WTC11 (cell line): ENCODE results near the gene PNP. TPM values are rescaled to one million over a fixed set of nuclear protein-coding genes. Genes with fewer than 3 reads are reported as not detected.

Source experiments
- ATAC-seq: fragments of 200-7000 bp; cut with Tn5 transposase; 2 replicates; pipeline ENCODE4 v1.10.0; 2021; ENCODE audit warnings: mild to moderate bottlenecking, moderate library complexity
- CTCF ChIA-PET: fragments of 300-600 bp; sonication (Branson Sonifier 250); formaldehyde crosslinking; loops from one replicate; lab custom pipeline; 2021; ENCODE audit warnings: antibody characterized with exemption; lab: Charles Lee
- POLR2A ChIA-PET: fragments of 350-600 bp; sonication (Branson Sonifier 250); formaldehyde crosslinking; loops from one replicate; lab custom pipeline; 2021; ENCODE audit warnings: antibody characterized with exemption; lab: Charles Lee
- DNase-seq: peaks from one replicate; pipeline ENCODE4 v3.0.0; 2021; ENCODE audit warnings: low spot score
- H3K27ac Mint-ChIP-seq: 2 replicates; pipeline ENCODE4 v1.8.0; 2021; ENCODE audit warnings: mixed read lengths
- H3K27me3 Mint-ChIP-seq: 2 replicates; pipeline ENCODE4 v1.8.0; 2021; ENCODE audit warnings: low read depth, mild to moderate bottlenecking, moderate library complexity, mixed read lengths
- H3K36me3 Mint-ChIP-seq: 2 replicates; pipeline ENCODE4 v1.8.0; 2021; ENCODE audit warnings: mixed read lengths
- H3K4me1 Mint-ChIP-seq: 2 replicates; pipeline ENCODE4 v1.8.0; 2022; ENCODE audit warnings: mixed read lengths
- H3K4me3 Mint-ChIP-seq: 2 replicates; pipeline ENCODE4 v1.8.0; 2021; ENCODE audit warnings: mild to moderate bottlenecking, moderate library complexity, mixed read lengths
- H3K9me3 Mint-ChIP-seq: 2 replicates; pipeline ENCODE4 v1.8.0; 2021; ENCODE audit warnings: mixed read lengths
- ATF1 ChIP-seq: sonication (generic); formaldehyde crosslinking; IDR thresholded peaks from 2 replicates; pipeline ENCODE4 v1.8.1; 2023; ENCODE audit warnings: mild to moderate bottlenecking, moderate library complexity, missing genetic modification reagents
- CREM ChIP-seq: sonication (generic); formaldehyde crosslinking; IDR thresholded peaks from 2 replicates; pipeline ENCODE4 v1.8.1; 2022; ENCODE audit warnings: mild to moderate bottlenecking, missing genetic modification reagents, moderate library complexity
- FOXJ3 ChIP-seq: sonication (generic); formaldehyde crosslinking; IDR thresholded peaks from 2 replicates; pipeline ENCODE4 v1.9.0; 2021; ENCODE audit warnings: missing genetic modification reagents, mild to moderate bottlenecking, borderline replicate concordance
- FOXP1 ChIP-seq: sonication (generic); formaldehyde crosslinking; IDR thresholded peaks from 2 replicates; pipeline ENCODE4 v1.8.0; 2022; ENCODE audit warnings: missing genetic modification reagents, mild to moderate bottlenecking, moderate library complexity, borderline replicate concordance
- NFE2L1 ChIP-seq: sonication (generic); formaldehyde crosslinking; IDR thresholded peaks from 2 replicates; pipeline ENCODE4 v1.8.1; 2023; ENCODE audit warnings: missing genetic modification reagents
- NR2C2 ChIP-seq: sonication (generic); formaldehyde crosslinking; IDR thresholded peaks from 2 replicates; pipeline ENCODE4 v1.8.0; 2022; ENCODE audit warnings: mild to moderate bottlenecking, missing genetic modification reagents
- NR3C1 ChIP-seq: sonication (generic); formaldehyde crosslinking; conservative IDR thresholded peaks from 2 replicates; pipeline ENCODE4 v1.8.1; 2023; ENCODE audit warnings: low read depth, mild to moderate bottlenecking, missing genetic modification reagents
- OVOL2 ChIP-seq: fragments of 250-450 bp; sonication (Bioruptor Pico); IDR thresholded peaks from 2 replicates; pipeline ENCODE4 v1.9.0; 2021; ENCODE audit warnings: mild to moderate bottlenecking, borderline replicate concordance
- SP1 ChIP-seq: sonication (generic); formaldehyde crosslinking; conservative IDR thresholded peaks from 2 replicates; pipeline ENCODE4 v1.8.1; 2022; ENCODE audit warnings: missing genetic modification reagents
- ZNF317 ChIP-seq: sonication (generic); formaldehyde crosslinking; IDR thresholded peaks from 2 replicates; pipeline ENCODE4 v1.8.1; 2023; ENCODE audit warnings: low read depth, mild to moderate bottlenecking, moderate library complexity, missing genetic modification reagents, borderline replicate concordance
- ZNF416 ChIP-seq: fragments of 250-450 bp; sonication (Bioruptor Pico); IDR thresholded peaks from 2 replicates; pipeline ENCODE4 v1.9.0; 2021; ENCODE audit warnings: mild to moderate bottlenecking, inconsistent platforms
- total RNA-seq: library from RNA; stranded (reverse); gene quantifications from 3 replicates; pipeline ENCODE4 v1.2.3, GENCODE V29; 2021
- TF ChIP-seq, protein P1 (sequence below): fragments of 250-450 bp; sonication (Bioruptor Pico); conservative IDR thresholded peaks from 2 replicates; pipeline ENCODE4 v1.9.0; 2021; ENCODE audit warnings: mild to moderate bottlenecking
- TF ChIP-seq, protein P2 (sequence below): sonication (generic); formaldehyde crosslinking; IDR thresholded peaks from 2 replicates; pipeline ENCODE4 v1.8.1; 2022; ENCODE audit warnings: missing genetic modification reagents, borderline replicate concordance
- TF ChIP-seq, protein P3 (sequence below): sonication (generic); formaldehyde crosslinking; IDR thresholded peaks from 2 replicates; pipeline ENCODE4 v1.8.1; 2023; ENCODE audit warnings: mild to moderate bottlenecking, missing genetic modification reagents, moderate library complexity
- TF ChIP-seq, protein P4 (sequence below): sonication (generic); formaldehyde crosslinking; IDR thresholded peaks from 2 replicates; pipeline ENCODE4 v1.8.1; 2023; ENCODE audit warnings: mild to moderate bottlenecking, moderate library complexity, missing genetic modification reagents
- TF ChIP-seq, protein P5 (sequence below): sonication (generic); formaldehyde crosslinking; IDR thresholded peaks from 2 replicates; pipeline ENCODE4 v1.8.0; 2022; ENCODE audit warnings: missing genetic modification reagents
- TF ChIP-seq, protein P6 (sequence below): sonication (generic); formaldehyde crosslinking; IDR thresholded peaks from 2 replicates; pipeline ENCODE4 v1.8.1; 2022; ENCODE audit warnings: mild to moderate bottlenecking, moderate library complexity, missing genetic modification reagents
- TF ChIP-seq, protein P7 (sequence below): sonication (generic); formaldehyde crosslinking; IDR thresholded peaks from 2 replicates; pipeline ENCODE4 v1.8.0; 2022; ENCODE audit warnings: mild to moderate bottlenecking, missing genetic modification reagents

The PNP gene
- total RNA-seq, 1 experiment from 2014 or later, result 95.8 TPM

DNA sequence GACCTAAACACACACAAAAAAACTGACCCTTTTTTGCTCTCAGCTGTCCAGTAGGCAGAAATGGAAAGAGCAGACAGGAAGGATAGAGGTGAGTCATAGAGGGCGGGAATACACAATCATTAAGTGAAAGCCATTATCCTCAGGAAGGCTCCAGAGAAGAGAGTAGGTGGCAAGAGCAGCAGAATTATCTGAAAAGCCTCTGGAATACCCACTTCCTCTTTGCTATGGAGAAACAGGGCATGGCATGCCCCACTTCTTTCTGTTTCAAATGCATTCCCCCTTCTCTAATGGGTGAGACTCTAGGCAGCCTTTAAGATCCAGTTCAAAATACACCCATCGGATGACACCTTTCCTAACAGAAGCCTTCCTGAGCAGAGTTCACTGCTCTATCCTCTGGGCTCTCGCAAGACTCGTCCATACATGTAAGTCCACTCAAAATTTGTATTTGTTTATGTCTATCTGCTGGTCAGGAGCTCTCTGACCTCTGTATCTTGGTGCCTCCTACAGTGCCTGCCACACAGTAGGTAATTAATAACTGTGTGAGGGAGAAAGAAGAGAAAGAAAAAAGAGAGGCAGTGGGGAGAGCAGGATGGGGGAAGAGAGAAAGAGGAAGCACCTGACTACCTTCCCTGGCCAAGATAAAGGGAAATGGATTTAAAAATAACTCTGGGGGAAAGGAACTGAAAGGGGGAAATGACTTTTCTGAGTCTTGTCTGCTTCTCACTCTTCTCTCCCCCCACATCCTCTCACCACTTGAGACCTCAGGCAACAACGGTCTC, 41.8 kb upstream of the PNP start:
- ChIA-PET CTCF (interaction anchor here (2.4 kb wide), 1 partner anchor 12 kb away, joined by 8 read pairs; no protein-coding TSS in a partner anchor), POLR2A (no interaction called here)
- peaks cover 19% of the 10 kb centered on the region for H3K4me1 Mint-ChIP-seq
- peak overlapping the region; percentile 28; the same call in 1 of the 2 replicates for H3K27ac Mint-ChIP-seq
- DNase-seq (no peak), ATAC-seq (peak; percentile 69)
- H3K27me3 Mint-ChIP-seq, result no peaks in the 10 kb centered on the region
- H3K9me3 Mint-ChIP-seq, result no peaks in the 10 kb centered on the region
- no peak overlapping the region for H3K4me3 Mint-ChIP-seq
- TF ChIP-seq, protein P1, sequence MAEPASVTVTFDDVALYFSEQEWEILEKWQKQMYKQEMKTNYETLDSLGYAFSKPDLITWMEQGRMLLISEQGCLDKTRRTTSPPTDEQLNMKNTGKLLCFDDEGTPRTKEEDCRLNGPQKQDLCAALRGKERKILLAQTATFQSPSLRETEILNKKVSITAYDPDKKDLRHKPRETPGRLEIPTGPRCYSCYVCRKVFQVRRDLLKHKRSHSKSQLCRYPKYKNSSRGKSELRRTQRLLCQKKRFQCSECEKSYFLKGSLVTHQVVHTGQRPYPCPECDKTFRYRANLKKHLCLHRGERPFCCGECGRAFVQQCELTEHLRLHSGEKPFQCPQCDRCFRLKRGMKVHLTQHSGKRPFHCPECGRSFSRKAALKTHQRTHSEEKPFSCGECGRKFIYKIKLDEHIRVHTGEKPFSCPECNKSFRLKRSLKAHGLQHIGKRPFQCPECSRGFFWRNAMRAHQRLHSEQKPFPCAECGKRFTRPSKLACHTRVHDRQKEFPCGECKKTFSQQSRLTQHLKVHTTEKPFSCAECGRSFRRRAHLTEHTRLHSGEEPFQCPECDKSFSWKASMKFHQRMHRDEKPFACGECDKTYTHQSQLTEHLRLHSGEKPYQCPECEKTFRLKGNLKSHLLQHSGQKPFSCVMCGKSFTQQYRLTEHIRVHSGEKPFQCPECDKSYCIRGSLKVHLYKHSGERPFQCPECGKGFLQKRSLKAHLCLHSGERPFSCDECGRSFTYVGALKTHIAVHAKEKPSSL (CRISPR knock-in tag), result no peak
- TF ChIP-seq SP1 (no peak), NR2C2 (CRISPR knock-in tag) (no peak), ATF1 (CRISPR knock-in tag) (no peak)
- TF ChIP-seq, protein P2, sequence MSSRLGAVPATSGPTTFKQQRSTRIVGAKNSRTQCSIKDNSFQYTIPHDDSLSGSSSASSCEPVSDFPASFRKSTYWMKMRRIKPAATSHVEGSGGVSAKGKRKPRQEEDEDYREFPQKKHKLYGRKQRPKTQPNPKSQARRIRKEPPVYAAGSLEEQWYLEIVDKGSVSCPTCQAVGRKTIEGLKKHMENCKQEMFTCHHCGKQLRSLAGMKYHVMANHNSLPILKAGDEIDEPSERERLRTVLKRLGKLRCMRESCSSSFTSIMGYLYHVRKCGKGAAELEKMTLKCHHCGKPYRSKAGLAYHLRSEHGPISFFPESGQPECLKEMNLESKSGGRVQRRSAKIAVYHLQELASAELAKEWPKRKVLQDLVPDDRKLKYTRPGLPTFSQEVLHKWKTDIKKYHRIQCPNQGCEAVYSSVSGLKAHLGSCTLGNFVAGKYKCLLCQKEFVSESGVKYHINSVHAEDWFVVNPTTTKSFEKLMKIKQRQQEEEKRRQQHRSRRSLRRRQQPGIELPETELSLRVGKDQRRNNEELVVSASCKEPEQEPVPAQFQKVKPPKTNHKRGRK, result no peak
- TF ChIP-seq, all 79 proteins: peak for 0
- H3K36me3 Mint-ChIP-seq, result no peaks in the 10 kb centered on the region

DNA sequence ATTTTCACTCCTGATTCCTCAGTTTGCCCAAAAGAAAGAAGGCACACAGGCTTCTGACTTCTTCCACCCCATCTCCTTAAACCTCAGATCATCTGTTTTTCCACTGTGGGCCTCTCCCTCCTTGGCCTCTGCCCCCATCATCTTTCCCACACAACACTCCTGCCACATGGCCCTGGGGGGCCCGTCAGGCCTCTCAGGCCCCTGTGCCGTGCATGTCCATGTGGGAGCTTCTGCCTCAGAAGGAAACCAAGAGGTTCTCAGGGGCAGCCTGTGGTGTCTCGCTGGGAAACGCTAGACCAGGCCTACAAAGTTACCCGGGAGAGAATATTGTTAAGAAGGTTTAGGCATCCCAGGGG, 41.2 kb upstream of the PNP start:
- CTCF ChIA-PET, result interaction anchor here (2.4 kb wide), 1 partner anchor 12 kb away, joined by 8 read pairs; no protein-coding TSS in a partner anchor

More for the DNA sequence above, 41.2 kb upstream of the PNP start:
- Mint-ChIP-seq H3K4me1 (peaks cover 14% of the 10 kb centered on the region), H3K27me3 (no peaks in the 10 kb centered on the region), H3K9me3 (no peaks in the 10 kb centered on the region), H3K36me3 (no peaks in the 10 kb centered on the region), H3K4me3 (no peak overlapping the region), H3K27ac (no peak overlapping the region)
- TF ChIP-seq, protein P3, sequence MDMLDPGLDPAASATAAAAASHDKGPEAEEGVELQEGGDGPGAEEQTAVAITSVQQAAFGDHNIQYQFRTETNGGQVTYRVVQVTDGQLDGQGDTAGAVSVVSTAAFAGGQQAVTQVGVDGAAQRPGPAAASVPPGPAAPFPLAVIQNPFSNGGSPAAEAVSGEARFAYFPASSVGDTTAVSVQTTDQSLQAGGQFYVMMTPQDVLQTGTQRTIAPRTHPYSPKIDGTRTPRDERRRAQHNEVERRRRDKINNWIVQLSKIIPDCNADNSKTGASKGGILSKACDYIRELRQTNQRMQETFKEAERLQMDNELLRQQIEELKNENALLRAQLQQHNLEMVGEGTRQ (CRISPR knock-in tag), result no peak
- TF ChIP-seq, protein P4, sequence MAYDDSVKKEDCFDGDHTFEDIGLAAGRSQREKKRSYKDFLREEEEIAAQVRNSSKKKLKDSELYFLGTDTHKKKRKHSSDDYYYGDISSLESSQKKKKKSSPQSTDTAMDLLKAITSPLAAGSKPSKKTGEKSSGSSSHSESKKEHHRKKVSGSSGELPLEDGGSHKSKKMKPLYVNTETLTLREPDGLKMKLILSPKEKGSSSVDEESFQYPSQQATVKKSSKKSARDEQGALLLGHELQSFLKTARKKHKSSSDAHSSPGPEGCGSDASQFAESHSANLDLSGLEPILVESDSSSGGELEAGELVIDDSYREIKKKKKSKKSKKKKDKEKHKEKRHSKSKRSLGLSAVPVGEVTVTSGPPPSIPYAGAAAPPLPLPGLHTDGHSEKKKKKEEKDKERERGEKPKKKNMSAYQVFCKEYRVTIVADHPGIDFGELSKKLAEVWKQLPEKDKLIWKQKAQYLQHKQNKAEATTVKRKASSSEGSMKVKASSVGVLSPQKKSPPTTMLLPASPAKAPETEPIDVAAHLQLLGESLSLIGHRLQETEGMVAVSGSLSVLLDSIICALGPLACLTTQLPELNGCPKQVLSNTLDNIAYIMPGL, result no peak
- TF ChIP-seq ZNF317 (CRISPR knock-in tag) (no peak), FOXP1 (CRISPR knock-in tag) (no peak), NR3C1 (CRISPR knock-in tag) (no peak), CREM (CRISPR knock-in tag) (no peak), ZNF416 (CRISPR knock-in tag) (no peak), OVOL2 (CRISPR knock-in tag) (no peak), FOXJ3 (CRISPR knock-in tag) (no peak), NFE2L1 (CRISPR knock-in tag) (no peak)
- TF ChIP-seq, protein P5, sequence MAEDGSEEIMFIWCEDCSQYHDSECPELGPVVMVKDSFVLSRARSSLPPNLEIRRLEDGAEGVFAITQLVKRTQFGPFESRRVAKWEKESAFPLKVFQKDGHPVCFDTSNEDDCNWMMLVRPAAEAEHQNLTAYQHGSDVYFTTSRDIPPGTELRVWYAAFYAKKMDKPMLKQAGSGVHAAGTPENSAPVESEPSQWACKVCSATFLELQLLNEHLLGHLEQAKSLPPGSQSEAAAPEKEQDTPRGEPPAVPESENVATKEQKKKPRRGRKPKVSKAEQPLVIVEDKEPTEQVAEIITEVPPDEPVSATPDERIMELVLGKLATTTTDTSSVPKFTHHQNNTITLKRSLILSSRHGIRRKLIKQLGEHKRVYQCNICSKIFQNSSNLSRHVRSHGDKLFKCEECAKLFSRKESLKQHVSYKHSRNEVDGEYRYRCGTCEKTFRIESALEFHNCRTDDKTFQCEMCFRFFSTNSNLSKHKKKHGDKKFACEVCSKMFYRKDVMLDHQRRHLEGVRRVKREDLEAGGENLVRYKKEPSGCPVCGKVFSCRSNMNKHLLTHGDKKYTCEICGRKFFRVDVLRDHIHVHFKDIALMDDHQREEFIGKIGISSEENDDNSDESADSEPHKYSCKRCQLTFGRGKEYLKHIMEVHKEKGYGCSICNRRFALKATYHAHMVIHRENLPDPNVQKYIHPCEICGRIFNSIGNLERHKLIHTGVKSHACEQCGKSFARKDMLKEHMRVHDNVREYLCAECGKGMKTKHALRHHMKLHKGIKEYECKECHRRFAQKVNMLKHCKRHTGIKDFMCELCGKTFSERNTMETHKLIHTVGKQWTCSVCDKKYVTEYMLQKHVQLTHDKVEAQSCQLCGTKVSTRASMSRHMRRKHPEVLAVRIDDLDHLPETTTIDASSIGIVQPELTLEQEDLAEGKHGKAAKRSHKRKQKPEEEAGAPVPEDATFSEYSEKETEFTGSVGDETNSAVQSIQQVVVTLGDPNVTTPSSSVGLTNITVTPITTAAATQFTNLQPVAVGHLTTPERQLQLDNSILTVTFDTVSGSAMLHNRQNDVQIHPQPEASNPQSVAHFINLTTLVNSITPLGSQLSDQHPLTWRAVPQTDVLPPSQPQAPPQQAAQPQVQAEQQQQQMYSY (CRISPR knock-in tag), result no peak
- TF ChIP-seq, protein P6, sequence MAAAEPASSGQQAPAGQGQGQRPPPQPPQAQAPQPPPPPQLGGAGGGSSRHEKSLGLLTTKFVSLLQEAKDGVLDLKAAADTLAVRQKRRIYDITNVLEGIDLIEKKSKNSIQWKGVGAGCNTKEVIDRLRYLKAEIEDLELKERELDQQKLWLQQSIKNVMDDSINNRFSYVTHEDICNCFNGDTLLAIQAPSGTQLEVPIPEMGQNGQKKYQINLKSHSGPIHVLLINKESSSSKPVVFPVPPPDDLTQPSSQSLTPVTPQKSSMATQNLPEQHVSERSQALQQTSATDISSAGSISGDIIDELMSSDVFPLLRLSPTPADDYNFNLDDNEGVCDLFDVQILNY (CRISPR knock-in tag), result no peak
- TF ChIP-seq, protein P7, sequence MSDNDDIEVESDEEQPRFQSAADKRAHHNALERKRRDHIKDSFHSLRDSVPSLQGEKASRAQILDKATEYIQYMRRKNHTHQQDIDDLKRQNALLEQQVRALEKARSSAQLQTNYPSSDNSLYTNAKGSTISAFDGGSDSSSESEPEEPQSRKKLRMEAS, result no peak
- DNase-seq (no peak), ATAC-seq (no peak)
- POLR2A ChIA-PET, result no interaction called here
